Measurements from ENCODE around the gene HEMK1. TPM values are rescaled to one million over a fixed set of nuclear protein-coding genes. Genes with fewer than 3 reads are reported as not detected.
A peak's percentile ranks its signal among the peaks of the same experiment; 100 is the strongest.

The HEMK1 gene
- total RNA-seq, 1 donor from 2014 or later = 6.6 TPM

- H3K36me3 ChIP-seq (ENCODE audit: control insufficient read depth, insufficient read depth, low read length) = peaks cover 8% of the 10 kb centered on the region
- FAIRE-seq = no peak
- H3K27me3 ChIP-seq (ENCODE audit: control insufficient read depth, insufficient read depth, low read length) = no peaks in the 10 kb centered on the region
- TF ChIP-seq CTCF (IDR thresholded peaks at IDR 0.05; ENCODE audit: insufficient read depth, low read length, severe bottlenecking) = no peak
- no peak for DNase-seq (ENCODE audit: low read depth)
- H3K4me3 ChIP-seq (ENCODE audit: low read depth, low read length) = no peak overlapping the region
These were observed 68.6 kb downstream of the HEMK1 start for GRCh38 chr3:50637945-50638344.

GRCh38 chr3:50639055-50639494, 69.8 kb downstream of the HEMK1 start:
- Histone ChIP-seq H3K4me3 (ENCODE audit: low read depth, low read length) (no peak overlapping the region), H3K36me3 (ENCODE audit: control insufficient read depth, insufficient read depth, low read length) (peaks cover 12% of the 10 kb centered on the region), H3K27me3 (ENCODE audit: control insufficient read depth, insufficient read depth, low read length) (no peaks in the 10 kb centered on the region)
- TF ChIP-seq CTCF (IDR thresholded peaks at IDR 0.05; ENCODE audit: insufficient read depth, low read length, severe bottlenecking) = no peak
- FAIRE-seq = no peak
- DNase-seq (ENCODE audit: low read depth) = peak; percentile 69

GRCh38 chr3:50642382-50642781, 73.1 kb downstream of the HEMK1 start:
- Histone ChIP-seq H3K4me3 (ENCODE audit: low read depth, low read length) (no peak overlapping the region), H3K36me3 (ENCODE audit: control insufficient read depth, insufficient read depth, low read length) (peaks cover 23% of the 10 kb centered on the region), H3K27me3 (ENCODE audit: control insufficient read depth, insufficient read depth, low read length) (no peaks in the 10 kb centered on the region)
- DNase-seq (ENCODE audit: low read depth) (no peak), FAIRE-seq (no peak)
- no peak for TF ChIP-seq CTCF (IDR thresholded peaks at IDR 0.05; ENCODE audit: insufficient read depth, low read length, severe bottlenecking)

GRCh38 chr3:50644561-50644960, 75.2 kb downstream of the HEMK1 start:
- no peak for TF ChIP-seq CTCF (IDR thresholded peaks at IDR 0.05; ENCODE audit: insufficient read depth, low read length, severe bottlenecking)
- DNase-seq (ENCODE audit: low read depth) = no peak
- FAIRE-seq = peak; percentile 7
- Histone ChIP-seq H3K27me3 (ENCODE audit: control insufficient read depth, insufficient read depth, low read length) (no peaks in the 10 kb centered on the region), H3K4me3 (ENCODE audit: low read depth, low read length) (no peak overlapping the region), H3K36me3 (ENCODE audit: control insufficient read depth, insufficient read depth, low read length) (peaks cover 27% of the 10 kb centered on the region)

GRCh38 chr3:50645378-50645777, 76.1 kb downstream of the HEMK1 start:
- no peak for TF ChIP-seq CTCF (IDR thresholded peaks at IDR 0.05; ENCODE audit: insufficient read depth, low read length, severe bottlenecking)
- H3K4me3 ChIP-seq (ENCODE audit: low read depth, low read length) = no peak overlapping the region
- FAIRE-seq (no peak), DNase-seq (ENCODE audit: low read depth) (no peak)
- no peaks in the 10 kb centered on the region for H3K27me3 ChIP-seq (ENCODE audit: control insufficient read depth, insufficient read depth, low read length)
- H3K36me3 ChIP-seq (ENCODE audit: control insufficient read depth, insufficient read depth, low read length) = peaks cover 27% of the 10 kb centered on the region

Other genes with a start within 250 kb of the HEMK1 start
- gene HYAL2, start 246.8 kb upstream of the HEMK1 start, total RNA-seq = 55.0 and 63.0 TPM in 2 replicates
- 21.9 and 23.3 TPM in 2 replicates for gene TUSC2, start 241.3 kb upstream of the HEMK1 start, total RNA-seq
- gene RASSF1, start 228.7 kb upstream of the HEMK1 start, total RNA-seq = 15.5 and 25.5 TPM in 2 replicates
- gene ZMYND10, start 223.8 kb upstream of the HEMK1 start, total RNA-seq = 0.13 and 0.53 TPM in 2 replicates
- 11.0 and 17.1 TPM in 2 replicates for gene NPRL2, start 218.7 kb upstream of the HEMK1 start, total RNA-seq
- gene CYB561D2, start 218.7 kb upstream of the HEMK1 start, total RNA-seq = 18.9 and 22.1 TPM in 2 replicates
- gene TMEM115, start 210.0 kb upstream of the HEMK1 start, total RNA-seq = 19.7 and 22.8 TPM in 2 replicates
- gene CACNA2D2, start 65.9 kb upstream of the HEMK1 start, total RNA-seq = not detected in 2 replicates
- gene C3orf18, start 1.8 kb upstream of the HEMK1 start, total RNA-seq = 1.2 and 3.2 TPM in 2 replicates
- gene CISH, start 42.3 kb downstream of the HEMK1 start, total RNA-seq = 0.26 and 0.77 TPM in 2 replicates
- gene MAPKAPK3, start 47.6 kb downstream of the HEMK1 start, total RNA-seq = 42.9 and 47.1 TPM in 2 replicates
- under 0.01 and 0.26 TPM in 2 replicates for gene DOCK3, start 105.4 kb downstream of the HEMK1 start, total RNA-seq